Large intestine (tissue), 3 donors: ENCODE results near the gene OXGR1. TPM values are rescaled to one million over a fixed set of nuclear protein-coding genes. Genes with fewer than 3 reads are reported as not detected.
A peak's percentile ranks its signal among the peaks of the same experiment; 100 is the strongest.

Source experiments
- DNase-seq, 2 donors: peaks; one replicate each; pipeline versions ENCODE4 v3.0.0 to v3.0.0-alpha.2; 2013
- H3K27ac ChIP-seq: one replicate; pipeline ENCODE4 v1.5.1; 2013; ENCODE audit warnings: low read length
- H3K27me3 ChIP-seq: 2 replicates; pipeline ENCODE4 v1.6.1; 2013; ENCODE audit warnings: low read length; ENCODE audit not compliant: control insufficient read depth, insufficient read depth
- H3K36me3 ChIP-seq: 2 replicates; pipeline ENCODE4 v1.6.1; 2013; ENCODE audit warnings: low read length; ENCODE audit not compliant: control insufficient read depth, insufficient read depth
- H3K4me1 ChIP-seq: one replicate; pipeline ENCODE4 v1.6.1; 2013; ENCODE audit warnings: low read length; ENCODE audit not compliant: control insufficient read depth, insufficient read depth
- H3K4me3 ChIP-seq: one replicate; pipeline ENCODE4 v1.5.1; 2013; ENCODE audit warnings: low read length
- H3K9me3 ChIP-seq: one replicate; pipeline ENCODE4 v1.6.1; 2013; ENCODE audit warnings: mild to moderate bottlenecking, low read depth, low read length, moderate library complexity; ENCODE audit not compliant: control insufficient read depth
- WGBS: methylation state at CpG from one replicate; pipeline ENCODE4 v1.1.5; 2013; ENCODE audit warnings: low lambda C conversion rate; ENCODE audit not compliant: insufficient coverage; 5-methylcytosine and 5-hydroxymethylcytosine counted together
- polyA plus RNA-seq: library from polyadenylated mRNA; unstranded; fragments of 120-200 nt; gene quantifications from one replicate; pipeline ENCODE4 v1.2.1, GENCODE V29; 2013

OXGR1 gene
- polyA plus RNA-seq, 1 donor = 0.88 TPM

DNA sequence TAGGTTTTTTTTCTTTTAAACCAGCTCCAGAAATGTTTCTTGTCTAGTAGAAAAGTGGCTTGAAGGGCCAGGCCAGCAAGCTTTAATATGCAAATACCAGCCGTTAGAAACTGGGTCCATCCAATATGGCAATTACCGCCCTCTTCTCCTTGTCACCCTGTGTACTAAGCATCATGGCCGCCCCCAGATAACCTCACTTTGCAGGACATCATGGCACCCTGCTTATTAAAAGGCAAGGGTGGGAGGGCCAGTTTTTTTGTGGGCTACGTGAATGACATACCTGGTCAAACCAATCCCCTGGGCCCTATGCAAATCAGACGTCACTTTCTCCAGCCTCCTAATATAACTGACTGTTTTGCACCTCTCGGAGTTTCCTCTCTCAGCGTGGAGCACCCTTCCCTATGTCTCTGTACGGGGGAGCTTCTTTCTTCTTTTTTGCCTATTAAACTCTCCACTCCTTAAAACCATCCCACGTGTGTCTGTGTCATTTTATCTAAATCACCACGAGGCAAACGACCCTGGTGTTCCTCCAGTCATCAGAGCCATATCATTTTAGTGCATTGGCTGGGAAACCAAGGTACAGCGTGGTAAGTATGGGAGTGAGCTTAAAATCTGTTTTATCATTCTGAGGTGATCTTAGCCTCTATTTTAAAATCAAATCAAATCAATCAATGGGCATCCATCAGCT, 27.7 kb downstream of the OXGR1 start:
- H3K9me3 ChIP-seq = peaks cover 28% of the 10 kb centered on the region
- no peak for DNase-seq
- 100% methylated on average over 3 of the region's 12 CpGs for WGBS
- no peak overlapping the region for H3K27ac ChIP-seq
- H3K4me3 ChIP-seq = no peak overlapping the region
- H3K36me3 ChIP-seq = no peaks in the 10 kb centered on the region
- no peaks in the 10 kb centered on the region for H3K4me1 ChIP-seq
- no peaks in the 10 kb centered on the region for H3K27me3 ChIP-seq

DNA sequence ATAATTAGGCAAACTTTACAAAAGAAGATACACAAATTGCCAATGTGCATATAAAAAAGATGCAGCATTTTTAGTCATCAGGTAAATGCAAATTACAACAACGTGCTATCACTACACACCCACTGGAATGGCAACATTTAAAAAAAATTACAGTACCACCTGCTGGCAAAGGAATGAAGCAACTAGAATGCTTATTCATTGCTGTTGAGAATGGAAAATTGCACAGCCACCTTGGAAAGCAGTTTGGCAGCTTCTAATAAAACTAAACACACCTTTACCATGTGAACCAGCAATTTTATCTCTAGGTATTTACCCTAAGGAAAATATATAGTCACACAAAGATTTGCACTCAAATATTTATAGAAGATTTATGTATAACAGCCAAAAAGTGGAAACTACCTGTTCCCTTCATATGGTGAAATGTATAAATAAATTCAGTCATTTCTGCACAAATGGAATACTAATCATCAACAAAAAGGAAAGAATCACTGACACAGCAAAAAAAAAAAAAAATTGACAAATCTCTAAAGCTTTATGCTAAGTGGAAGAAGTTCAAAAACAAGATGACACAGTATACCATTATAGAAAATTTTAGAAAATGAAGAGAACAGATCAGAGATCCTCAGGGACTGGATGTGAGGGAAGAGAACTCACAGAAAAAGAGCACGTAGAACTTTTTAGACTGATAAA, 30.3 kb downstream of the OXGR1 start:
- 100% methylated on average over 1 of the region's 2 CpGs for WGBS

DNA sequence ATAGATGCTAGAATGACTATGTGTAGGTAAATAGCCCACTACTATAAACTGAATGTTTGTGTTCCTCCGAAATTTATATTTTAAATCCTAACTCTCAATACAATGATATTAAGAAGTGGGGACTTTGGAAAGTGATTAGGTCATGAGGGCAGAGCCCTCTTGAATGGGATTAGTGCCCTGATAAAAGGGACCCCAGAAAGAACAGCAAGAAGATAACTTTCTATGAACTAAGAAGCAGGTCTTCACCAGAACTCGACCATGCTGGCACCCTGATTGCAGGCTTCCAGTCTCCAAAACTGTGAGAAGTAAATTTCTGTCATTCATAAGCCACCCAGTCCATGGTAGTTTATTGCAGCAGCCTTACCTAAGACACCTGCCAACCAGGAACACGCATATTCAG, 33.9 kb downstream of the OXGR1 start:
- H3K4me1 ChIP-seq = no peaks in the 10 kb centered on the region
- no peak overlapping the region for H3K4me3 ChIP-seq
- H3K27me3 ChIP-seq = no peaks in the 10 kb centered on the region
- 100% methylated on average over 1 of the region's 3 CpGs for WGBS
- DNase-seq = no peak
- H3K36me3 ChIP-seq = no peaks in the 10 kb centered on the region
- H3K27ac ChIP-seq = no peak overlapping the region
- H3K9me3 ChIP-seq = peaks cover under 1% of the 10 kb centered on the region

More for the DNA sequence above, 30.3 kb downstream of the OXGR1 start:
- H3K4me3 ChIP-seq = no peak overlapping the region
- no peaks in the 10 kb centered on the region for H3K36me3 ChIP-seq
- H3K27me3 ChIP-seq = no peaks in the 10 kb centered on the region
- DNase-seq = no peak
- no peak overlapping the region for H3K27ac ChIP-seq
- no peaks in the 10 kb centered on the region for H3K4me1 ChIP-seq
- peaks cover 27% of the 10 kb centered on the region for H3K9me3 ChIP-seq

DNA sequence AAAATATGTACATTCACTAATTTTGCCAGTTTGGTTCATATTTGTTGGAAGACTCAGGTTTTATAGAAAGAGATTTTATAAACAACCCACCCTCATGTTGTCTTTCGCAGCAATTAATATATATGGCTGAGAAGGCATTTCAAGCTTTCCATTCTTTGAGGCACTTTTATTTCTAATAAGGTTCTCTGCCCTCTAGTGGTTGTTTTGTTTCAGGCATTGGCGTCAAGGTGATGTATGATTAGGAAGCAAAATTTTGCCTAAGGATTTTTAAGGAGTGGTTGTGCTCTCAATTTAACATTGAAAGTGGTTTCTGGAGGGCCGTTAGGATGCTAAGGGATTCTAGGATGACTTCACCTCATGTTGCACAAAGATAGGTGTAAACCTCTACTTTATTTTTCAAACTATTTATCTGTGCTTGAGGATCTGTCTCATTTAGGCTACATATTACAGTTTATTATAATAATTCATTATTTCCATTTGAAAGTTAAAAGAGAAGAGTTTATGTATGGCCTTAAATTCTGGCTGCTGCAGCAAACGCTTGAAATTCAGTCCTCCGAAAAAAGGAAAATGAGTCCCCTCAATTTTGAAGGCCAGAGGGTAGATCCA, 35.9 kb downstream of the OXGR1 start:
- peak; percentile 9 to 35 for DNase-seq
- 51% methylated on average over 4 of the region's 5 CpGs for WGBS
- H3K27me3 ChIP-seq = no peaks in the 10 kb centered on the region
- H3K27ac ChIP-seq = no peak overlapping the region
- no peaks in the 10 kb centered on the region for H3K9me3 ChIP-seq
- H3K4me1 ChIP-seq = no peaks in the 10 kb centered on the region
- no peaks in the 10 kb centered on the region for H3K36me3 ChIP-seq
- H3K4me3 ChIP-seq = no peak overlapping the region

DNA sequence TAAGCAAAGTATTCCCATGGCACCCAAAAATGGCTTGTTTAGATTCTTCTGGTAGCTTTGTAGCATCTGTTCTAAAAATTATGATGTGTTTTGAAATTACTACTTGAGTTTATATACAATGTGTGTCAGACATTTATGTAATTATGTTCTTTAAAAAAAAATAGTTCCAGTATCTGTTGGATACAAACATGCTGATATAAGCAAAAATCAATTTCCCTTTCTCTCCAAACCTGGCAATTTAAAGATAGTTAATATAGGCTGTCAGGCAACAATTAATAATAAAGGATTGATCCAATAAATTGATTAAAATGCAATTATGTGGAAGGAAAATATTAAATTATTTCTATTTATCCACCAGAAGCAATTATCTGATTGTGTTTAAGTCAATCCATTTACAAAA, 41.7 kb downstream of the OXGR1 start:
- Histone ChIP-seq H3K4me1 (no peaks in the 10 kb centered on the region), H3K4me3 (no peak overlapping the region), H3K36me3 (no peaks in the 10 kb centered on the region), H3K27me3 (no peaks in the 10 kb centered on the region), H3K27ac (no peak overlapping the region), H3K9me3 (no peaks in the 10 kb centered on the region)
- DNase-seq = no peak

GRCh38 chr13:96948127-96948526, 46.1 kb downstream of the OXGR1 start:
- Histone ChIP-seq H3K4me3 (no peak overlapping the region), H3K27me3 (no peaks in the 10 kb centered on the region), H3K4me1 (no peaks in the 10 kb centered on the region), H3K27ac (no peak overlapping the region), H3K36me3 (no peaks in the 10 kb centered on the region), H3K9me3 (no peaks in the 10 kb centered on the region)
- 100% methylated on average over 1 of the region's 11 CpGs for WGBS
- DNase-seq = no peak

- Histone ChIP-seq H3K36me3 (no peaks in the 10 kb centered on the region), H3K27me3 (no peaks in the 10 kb centered on the region), H3K27ac (peak overlapping the region; percentile 51), H3K4me1 (no peaks in the 10 kb centered on the region), H3K4me3 (no peak overlapping the region), H3K9me3 (no peaks in the 10 kb centered on the region)
- no peak for DNase-seq
- 97% methylated on average over 5 of the region's 27 CpGs for WGBS
These were observed 46.8 kb downstream of the OXGR1 start for GRCh38 chr13:96947343-96947910.

GRCh38 chr13:96946709-96947311, 47.5 kb downstream of the OXGR1 start:
- Histone ChIP-seq H3K4me1 (no peaks in the 10 kb centered on the region), H3K27ac (peak overlapping the region; percentile 51), H3K4me3 (no peak overlapping the region), H3K9me3 (no peaks in the 10 kb centered on the region), H3K27me3 (no peaks in the 10 kb centered on the region), H3K36me3 (no peaks in the 10 kb centered on the region)
- DNase-seq = peak; percentile 62 to 79
- WGBS = no CpG with 5 or more reads among the region's 10 CpGs

DNA sequence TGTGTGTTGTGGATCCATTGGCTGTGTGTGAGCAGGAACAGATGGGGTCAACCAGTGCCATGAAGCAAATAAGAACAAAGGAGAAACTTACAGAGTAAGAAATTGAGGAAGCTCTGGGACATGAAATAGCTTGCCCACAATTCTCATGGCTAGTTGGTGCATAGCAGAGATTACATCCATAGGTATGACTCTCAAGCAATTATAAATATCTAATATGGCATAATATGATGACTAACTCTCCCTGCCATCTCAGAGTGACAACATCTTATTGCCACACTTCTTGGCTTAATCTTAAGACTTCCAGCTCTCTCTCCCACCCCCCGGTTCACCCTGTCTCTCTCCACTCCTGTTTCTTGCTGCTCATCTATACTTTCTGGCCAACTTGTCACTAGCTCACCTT, 53.3 kb downstream of the OXGR1 start:
- DNase-seq = no peak
- WGBS = 100% methylated on average over 1 of the region's 1 CpG
- Histone ChIP-seq H3K4me1 (no peaks in the 10 kb centered on the region), H3K36me3 (no peaks in the 10 kb centered on the region), H3K27ac (no peak overlapping the region), H3K4me3 (no peak overlapping the region), H3K27me3 (no peaks in the 10 kb centered on the region), H3K9me3 (no peaks in the 10 kb centered on the region)

- Histone ChIP-seq H3K27me3 (no peaks in the 10 kb centered on the region), H3K36me3 (no peaks in the 10 kb centered on the region), H3K4me1 (peaks cover 7% of the 10 kb centered on the region), H3K9me3 (no peaks in the 10 kb centered on the region), H3K4me3 (no peak overlapping the region), H3K27ac (no peak overlapping the region)
- no peak for DNase-seq
- WGBS = no CpG with 5 or more reads among the region's 3 CpGs
These were observed 58.4 kb downstream of the OXGR1 start for GRCh38 chr13:96935901-96936300.
